Occipital lobe (tissue), 2 donors: ENCODE results near the gene SCARF2. TPM values are rescaled to one million over a fixed set of nuclear protein-coding genes. Genes with fewer than 3 reads are reported as not detected.

Experiments
- small RNA-seq: library from RNA; depleted of rRNA; stranded (forward); fragments of <200 nt; gene quantifications from one replicate; pipeline ENCODE3, GENCODE V24; 2014
- total RNA-seq: library from RNA; depleted of rRNA; stranded (reverse); fragments of >200 nt; gene quantifications from one replicate; pipeline ENCODE4 v1.2.3, GENCODE V29; 2014

Gene SCARF2
- total RNA-seq, 1 donor from 2014 or later = 1.7 TPM

Small RNAs within 50 kb of the gene (small RNA-seq; reads per million reads assigned to genes)
- gene RF00019 (not detected), gene RN7SL812P (not detected), gene RNU6-225P (not detected), gene RNY1P9 (0.64 reads per million, percentile 59 among the genes with 10 or more reads in this experiment)

Other genes starting within 250 kb of the SCARF2 start
- gene RTN4R, start 169.5 kb downstream of the SCARF2 start, total RNA-seq = 9.5 TPM
- 25.1 TPM for gene DGCR6L, start 117.8 kb downstream of the SCARF2 start, total RNA-seq
- 46.2 TPM for gene ZNF74, start 43.7 kb downstream of the SCARF2 start, total RNA-seq
- gene KLHL22, start 58.0 kb upstream of the SCARF2 start, total RNA-seq = 43.7 TPM
- 11.9 TPM for gene MED15, start 69.8 kb upstream of the SCARF2 start, total RNA-seq